Parathyroid adenoma (tissue), 2 donors: ENCODE results near the gene TMCO6.

Experiments
- H2AFZ ChIP-seq: fragments of 300-600 bp; sonication (generic); one replicate; pipeline ENCODE4 v1.7.0; 2017; ENCODE audit warnings: antibody characterized with exemption, mild to moderate bottlenecking
- H3K27ac ChIP-seq: fragments of 300-600 bp; sonication (generic); one replicate; pipeline ENCODE4 v1.7.0; 2017
- H3K27me3 ChIP-seq: fragments of 300-600 bp; sonication (generic); one replicate; pipeline ENCODE4 v1.7.0; 2017; ENCODE audit warnings: low read length; ENCODE audit not compliant: control insufficient read depth, insufficient read depth
- H3K36me3 ChIP-seq: fragments of 300-600 bp; sonication (generic); one replicate; pipeline ENCODE4 v1.7.0; 2017; ENCODE audit warnings: low read length; ENCODE audit not compliant: control insufficient read depth, insufficient read depth
- H3K4me1 ChIP-seq: fragments of 300-600 bp; sonication (generic); one replicate; pipeline ENCODE4 v1.7.0; 2017; ENCODE audit warnings: control low read depth
- H3K4me2 ChIP-seq: fragments of 300-600 bp; sonication (generic); one replicate; pipeline ENCODE4 v1.7.0; 2017; ENCODE audit warnings: low read length
- H3K4me3 ChIP-seq: fragments of 300-600 bp; sonication (generic); one replicate; pipeline ENCODE4 v1.7.0; 2017; ENCODE audit warnings: low read depth, low read length
- H3K79me2 ChIP-seq: fragments of 300-600 bp; sonication (generic); one replicate; pipeline ENCODE4 v1.7.0; 2017; ENCODE audit warnings: control low read depth
- H3K9ac ChIP-seq: fragments of 300-600 bp; sonication (generic); one replicate; pipeline ENCODE4 v1.7.0; 2017; ENCODE audit warnings: mild to moderate bottlenecking
- H3K9me3 ChIP-seq: fragments of 300-600 bp; sonication (generic); one replicate; pipeline ENCODE4 v1.7.0; 2017; ENCODE audit warnings: low read length; ENCODE audit not compliant: control insufficient read depth
- CTCF ChIP-seq: fragments of 300-600 bp; sonication (generic); IDR thresholded peaks from one replicate; pipeline ENCODE4 v1.7.0; 2017; ENCODE audit warnings: antibody characterized with exemption, mild to moderate bottlenecking
- donor health status: primary hyperparathyroidism.

TMCO6 gene

GRCh38 chr5:140633021-140633471 is 6.2 kb upstream of the TMCO6 start, which contains the start of gene CD14:
Gene CD14, minus strand, starts transcription at chr5:140633175. Its CDS starts 104 bp downstream, at chr5:140633071.
- H3K27ac ChIP-seq: peak within 1 kb of the TSS; percentile 75
- H3K9ac ChIP-seq: no peak within 1 kb of the TSS
- H3K4me1 ChIP-seq: no peaks in the 10 kb centered on the region
- TF ChIP-seq CTCF: no peak
- peak within 1 kb of the TSS; percentile 88 for H3K4me2 ChIP-seq
- peak within 1 kb of the TSS; percentile 63 for H3K4me3 ChIP-seq
- H3K27me3 ChIP-seq: no peaks in the 10 kb centered on the region
- H3K36me3 ChIP-seq: no peaks in the 10 kb centered on the region
- no peaks in the 10 kb centered on the region for H3K79me2 ChIP-seq
- H2AFZ ChIP-seq: peak within 1 kb of the TSS; percentile 94
- no peaks in the 10 kb centered on the region for H3K9me3 ChIP-seq

GRCh38 chr5:140633501-140633900 is 5.8 kb upstream of the TMCO6 start:
- TF ChIP-seq CTCF: no peak
- H3K9ac ChIP-seq: no peak overlapping the region
- H3K4me1 ChIP-seq: no peaks in the 10 kb centered on the region
- no peaks in the 10 kb centered on the region for H3K79me2 ChIP-seq
- H3K4me2 ChIP-seq: peak overlapping the region; percentile 88
- H3K4me3 ChIP-seq: peak overlapping the region; percentile 63
- peak overlapping the region; percentile 75 for H3K27ac ChIP-seq
- H2AFZ ChIP-seq: peak overlapping the region; percentile 94
- no peaks in the 10 kb centered on the region for H3K36me3 ChIP-seq
- no peaks in the 10 kb centered on the region for H3K9me3 ChIP-seq
- no peaks in the 10 kb centered on the region for H3K27me3 ChIP-seq

- Histone ChIP-seq H3K4me1 (peaks cover 3% of the 10 kb centered on the region), H3K36me3 (no peaks in the 10 kb centered on the region), H3K79me2 (no peaks in the 10 kb centered on the region), H2AFZ (no peak overlapping the region), H3K9ac (no peak overlapping the region), H3K27me3 (no peaks in the 10 kb centered on the region), H3K27ac (no peak overlapping the region), H3K9me3 (no peaks in the 10 kb centered on the region), H3K4me2 (no peak overlapping the region), H3K4me3 (no peak overlapping the region)
- TF ChIP-seq CTCF: no peak
Measured at GRCh38 chr5:140634103-140634502, 5.1 kb upstream of the TMCO6 start.

- Histone ChIP-seq H2AFZ (no peak overlapping the region), H3K4me2 (no peak overlapping the region), H3K79me2 (no peaks in the 10 kb centered on the region), H3K9ac (no peak overlapping the region), H3K27me3 (no peaks in the 10 kb centered on the region), H3K27ac (no peak overlapping the region), H3K4me1 (peaks cover 8% of the 10 kb centered on the region), H3K9me3 (no peaks in the 10 kb centered on the region), H3K36me3 (no peaks in the 10 kb centered on the region), H3K4me3 (no peak overlapping the region)
- TF ChIP-seq CTCF: no peak
Measured at GRCh38 chr5:140635291-140636257, 3.7 kb upstream of the TMCO6 start.
